Astrocyte of the spinal cord (primary cell): Measurements from ENCODE around the gene TBC1D10A.

ENCODE experiments used
- DNase-seq: peaks from one replicate; pipeline ENCODE4 v3.0.0; 2011; ENCODE audit warnings: low read depth, low spot score
- H3K4me3 ChIP-seq: 2 replicates; pipeline ENCODE4 v1.5.1; 2011; ENCODE audit warnings: low read depth, mild to moderate bottlenecking, low read length, moderate library complexity
- CTCF ChIP-seq: IDR thresholded peaks from 2 replicates; pipeline ENCODE4 v1.5.1; 2012; ENCODE audit warnings: low read depth, mild to moderate bottlenecking, low read length, inconsistent platforms
- in situ Hi-C: cut with HindIII; loops from 2 replicates; pipeline ENCODE4 v1.10.0; 2017; ENCODE audit warnings: low sequenced_read_pairs

The TBC1D10A gene

GRCh38 chr22:30254314-30254713 lies 72.4 kb downstream of the TBC1D10A start:
- no peak for DNase-seq
- no peak overlapping the region for H3K4me3 ChIP-seq
- in situ Hi-C loops = no loop called here
- no peak for TF ChIP-seq CTCF

DNA sequence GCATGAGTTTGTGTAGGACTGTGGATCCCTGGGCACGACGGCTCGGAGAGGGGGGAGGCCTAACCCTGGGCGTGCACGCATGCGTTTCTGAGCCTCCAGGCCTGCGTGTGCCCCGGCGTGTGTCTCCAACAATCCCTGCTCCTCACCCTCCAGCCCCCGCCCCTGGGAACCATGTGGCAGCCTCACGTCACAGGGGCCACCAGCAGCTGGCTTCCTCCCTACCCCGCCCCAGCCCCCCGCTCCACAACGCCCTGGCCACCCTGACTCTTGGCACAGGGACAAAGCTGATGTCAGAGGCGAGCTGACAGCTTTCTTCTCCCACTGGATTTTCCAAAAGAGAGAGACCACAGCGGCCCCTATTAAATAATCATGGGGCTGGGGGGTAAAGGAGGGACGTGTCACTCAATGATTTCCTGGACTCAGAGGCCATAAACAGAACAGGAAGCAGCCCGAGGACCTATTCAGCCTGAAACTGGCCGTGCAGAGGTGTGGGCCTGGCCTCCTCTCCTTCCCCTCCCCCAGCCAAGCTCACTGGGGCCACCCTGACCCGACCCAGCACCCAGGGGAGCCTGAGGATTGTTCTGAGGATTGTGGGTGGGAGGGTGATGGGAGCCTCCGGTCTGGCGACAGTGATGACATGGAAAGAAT lies 73.4 kb downstream of the TBC1D10A start:
- TF ChIP-seq CTCF = no peak
- in situ Hi-C loops = no loop called here
- DNase-seq = peak; percentile 66
- no peak overlapping the region for H3K4me3 ChIP-seq

DNA sequence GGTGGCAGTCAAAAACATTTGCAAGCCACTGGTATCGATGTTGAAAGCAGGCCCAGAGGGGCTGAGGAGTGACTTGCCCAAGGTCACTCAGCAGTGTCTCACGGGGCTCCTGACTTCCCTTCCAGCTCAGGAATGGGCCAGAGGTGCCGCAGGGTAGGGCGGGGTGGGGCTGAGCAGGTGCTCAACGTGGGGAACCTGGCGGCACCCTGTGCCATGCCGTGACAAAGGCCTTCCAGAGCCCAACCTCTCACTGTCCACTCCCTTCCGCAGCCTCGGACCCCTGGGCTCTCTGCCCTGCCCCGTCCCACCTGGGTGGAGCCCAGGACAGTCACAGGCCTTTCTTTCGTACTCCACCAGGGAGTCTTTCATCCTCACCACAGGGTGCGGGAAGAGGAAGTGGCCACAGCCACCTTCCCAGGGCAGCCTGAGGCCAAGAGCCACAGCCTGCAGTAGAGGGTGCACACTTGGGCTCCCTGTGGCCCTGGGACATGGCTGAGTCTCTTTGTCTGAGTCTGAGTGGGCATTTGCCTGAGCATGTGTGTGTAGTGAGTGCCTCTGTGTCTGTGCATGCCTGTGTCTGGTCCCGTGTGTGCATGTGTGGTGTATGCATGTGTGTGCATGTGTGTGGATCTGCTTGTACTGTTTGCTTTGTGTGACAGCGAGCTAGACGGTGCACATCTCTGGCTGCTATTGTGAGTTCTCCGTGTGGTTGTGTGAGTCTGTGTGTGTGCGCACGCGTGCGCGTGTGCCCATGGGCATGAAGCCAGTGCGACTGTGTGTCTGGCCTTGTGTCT lies 74.1 kb downstream of the TBC1D10A start:
- no peak for TF ChIP-seq CTCF
- in situ Hi-C loops = no loop called here
- no peak for DNase-seq
- H3K4me3 ChIP-seq = no peak overlapping the region

DNA sequence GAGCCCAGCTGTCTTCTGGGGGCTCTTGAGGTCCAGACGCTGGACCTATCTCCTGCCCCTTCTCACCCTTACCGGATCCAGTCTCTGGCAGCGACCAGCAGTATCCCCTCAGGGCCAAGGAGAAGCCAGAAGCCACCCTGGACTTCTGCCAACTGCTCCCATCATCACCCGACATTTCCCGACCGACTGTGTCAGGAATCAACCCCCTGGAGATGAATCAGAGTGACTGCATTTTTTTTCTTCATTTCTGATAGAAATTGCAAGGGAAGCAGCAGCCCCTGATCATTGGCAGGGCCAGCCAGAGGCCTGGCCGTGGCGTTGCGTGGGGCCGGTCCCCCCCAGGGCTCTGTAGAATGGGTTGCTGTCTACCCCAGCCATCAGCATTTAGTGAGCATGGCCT lies 75.0 kb downstream of the TBC1D10A start:
- in situ Hi-C loops = no loop called here

DNA sequence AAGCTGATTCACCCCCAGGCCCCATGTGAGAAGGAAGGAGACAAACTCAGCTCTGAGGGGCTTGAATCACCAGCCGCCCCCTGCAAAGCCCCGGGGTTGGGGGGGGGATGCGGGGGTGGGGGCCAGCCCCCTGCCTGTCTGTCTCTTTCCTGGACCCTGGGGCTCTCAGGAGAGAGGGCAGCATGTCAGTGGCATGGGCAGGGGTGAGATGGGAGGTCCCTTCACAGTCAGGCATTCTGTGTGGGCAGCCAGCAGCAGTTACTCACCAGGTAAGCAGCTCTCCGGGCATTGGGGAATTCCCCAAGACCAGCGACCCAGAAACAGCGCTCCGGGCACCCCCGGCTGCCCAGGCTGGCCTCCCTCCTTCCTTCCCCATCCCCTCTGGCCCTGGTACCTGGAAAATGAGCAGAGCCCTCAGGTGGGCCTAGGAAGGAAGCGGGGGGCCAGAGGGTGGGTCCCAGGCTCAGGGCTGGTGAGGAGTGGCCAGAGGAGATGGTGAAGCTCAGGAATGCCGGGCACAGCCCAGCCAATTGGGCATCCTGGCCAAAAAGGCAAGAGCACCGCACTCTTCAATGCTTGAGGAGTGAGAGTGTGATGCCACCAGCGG lies 76.0 kb downstream of the TBC1D10A start:
- in situ Hi-C loops = no loop called here
- no peak for TF ChIP-seq CTCF
- DNase-seq = peak; percentile 53
- no peak overlapping the region for H3K4me3 ChIP-seq

More for the DNA sequence above, 75.0 kb downstream of the TBC1D10A start:
- DNase-seq = peak; percentile 55
- no peak for TF ChIP-seq CTCF
- H3K4me3 ChIP-seq = no peak overlapping the region

GRCh38 chr22:30250039-30250565 lies 76.6 kb downstream of the TBC1D10A start:
- no peak for DNase-seq
- TF ChIP-seq CTCF = no peak
- in situ Hi-C loops = no loop called here
- no peak overlapping the region for H3K4me3 ChIP-seq
